Spleen (tissue), 11 donors: ENCODE results near the gene FOXD1. TPM values are rescaled to one million over a fixed set of nuclear protein-coding genes. Genes with fewer than 3 reads are reported as not detected.

Experiments used
- DNase-seq: peaks from one replicate; pipeline ENCODE4 v3.0.0-alpha.2; 2020
- H3K27ac ChIP-seq, 8 donors: fragments of 200-600 bp; sonication (generic) in 7 of 8; 1 replicate in 4 of 8; 2 replicates in 4 of 8; pipeline versions ENCODE4 v1.5.0 to v1.8.0; 2016 to 2021; ENCODE audit warnings: inconsistent platforms in 4 of 8, mild to moderate bottlenecking in 4 of 8, moderate library complexity in 1 of 8
- H3K27me3 ChIP-seq, 7 donors: fragments of 200-600 bp; sonication (generic) in 6 of 7; replicated peaks in 1 of 7; 1 replicate in 4 of 7; 2 replicates in 3 of 7; pipeline versions ENCODE4 v1.5.0 to v1.8.0; 2016 to 2021; ENCODE audit warnings: inconsistent platforms in 3 of 7, mild to moderate bottlenecking in 1 of 7
- H3K36me3 ChIP-seq, 6 donors: fragments of 200-600 bp; sonication (generic) in 5 of 6; 1 replicate in 4 of 6; 2 replicates in 2 of 6; pipeline versions ENCODE4 v1.5.0 to v1.8.0; 2016 to 2021; ENCODE audit warnings: inconsistent platforms in 2 of 6
- H3K4me1 ChIP-seq, 6 donors: fragments of 200-600 bp; sonication (generic) in 5 of 6; 1 replicate in 3 of 6; 2 replicates in 3 of 6; pipeline versions ENCODE4 v1.5.0 to v1.8.0; 2016 to 2021; ENCODE audit warnings: inconsistent platforms in 3 of 6
- H3K4me3 ChIP-seq, 8 donors: fragments of 200-600 bp; sonication (generic) in 7 of 8; 1 replicate in 4 of 8; 2 replicates in 4 of 8; pipeline versions ENCODE4 v1.5.0 to v1.8.0; 2016 to 2021; ENCODE audit warnings: inconsistent platforms in 4 of 8, mild to moderate bottlenecking in 4 of 8, moderate library complexity in 2 of 8
- H3K9me3 ChIP-seq, 8 donors: fragments of 200-600 bp; sonication (generic) in 7 of 8; 1 replicate in 4 of 8; 2 replicates in 4 of 8; pipeline versions ENCODE4 v1.5.0 to v1.8.0; 2016 to 2021; ENCODE audit warnings: inconsistent platforms in 4 of 8
- CTCF ChIP-seq, 11 experiments: fragments of 200-600 bp in 7 of 11; fragments of 450-650 bp in 4 of 11; sonication (generic) in 4 of 11; IDR thresholded peaks in 8 of 11; conservative IDR thresholded peaks in 3 of 11; 1 replicate in 7 of 11; 2 replicates in 4 of 11; pipeline versions ENCODE4 v1.4.0 to v1.8.0; 2016 to 2021; ENCODE audit warnings: antibody characterized with exemption in 11 of 11, inconsistent platforms in 4 of 11, mild to moderate bottlenecking in 1 of 11
- POLR2A ChIP-seq, 3 donors: fragments of 450-650 bp; IDR thresholded peaks; one replicate each; pipeline ENCODE4 v1.5.1; 2017; ENCODE audit warnings: antibody characterized with exemption in 3 of 3, mild to moderate bottlenecking in 1 of 3
- POLR2AphosphoS5 ChIP-seq, 3 donors: sonication (generic); formaldehyde crosslinking; IDR thresholded peaks; one replicate each; pipeline ENCODE4 v1.5.1; 2017; ENCODE audit warnings: antibody characterized with exemption in 3 of 3
- WGBS, 5 donors: extraction: QIAGEN DNeasy Blood & Tissue Kit in 3 of 5; methylation state at CpG; one replicate each; pipeline versions ENCODE4 v1.1.5 to v1.1.7; 2013 to 2018; 5-methylcytosine and 5-hydroxymethylcytosine counted together
- intact Hi-C: fragments of 100-400 bp; cut with DNase I; formaldehyde crosslinking; loops from one replicate; pipeline ENCODE4 v1.15.0; 2023; ENCODE audit warnings: low total_unique reads
- polyA plus RNA-seq, 3 donors: library from polyadenylated mRNA; stranded (reverse); fragments of 200-250 nt; gene quantifications; one replicate each; pipeline ENCODE4 v1.2.1, GENCODE V29; 2013
- total RNA-seq, 7 donors: library from RNA; depleted of rRNA in 3 of 7; stranded (reverse); fragments of >200 nt in 3 of 7; fragmentation: NEBNext Ultra II Directional in 4 of 7; extraction: Animal tissue kit (Norgen Biotek cat#: 25700) in 4 of 7; gene quantifications; one replicate each; pipeline versions ENCODE4 v1.1.0 to v1.2.1, GENCODE V29; 2016 to 2021
- donor health status: healthy with polysubstance abuse.
- donor health status: DM: no; HTN: no; CAD: no; lungs with moderate emphysema.
- donor health status: DM: no; HTN: no; CAD: no.
- donor health status: Bipolar disorder and iron deficiency.
- donor health status: healthy.
- donor health status: DM: no; HTN: no; CAD: no.
- donor health status: DM: yes; HTN: yes; CAD: no.

FOXD1 gene
- total and polyA plus RNA-seq, 10 donors: 0.09 to 1.1 (median 0.37) TPM; not detected in 1

GRCh38 chr5:73486119-73486899 is 37.7 kb upstream of the FOXD1 start:
- WGBS, 5 donors: 61 to 82% (median 69%) methylated on average over 2 to 3 of the region's 3 CpGs
- intact Hi-C loops: no loop called here

GRCh38 chr5:73485715-73486114 is 37.1 kb upstream of the FOXD1 start:
- no peak overlapping the region for H3K4me3 ChIP-seq
- peaks cover 0 to 13% (median 0%) of the 10 kb centered on the region in 7 donors for H3K27me3 ChIP-seq
- DNase-seq: no peak
- H3K4me1 ChIP-seq: no peaks in the 10 kb centered on the region
- TF ChIP-seq POLR2A (IDR thresholded peaks at IDR 0.05): no peak
- no peak for TF ChIP-seq POLR2AphosphoS5 (IDR thresholded peaks at IDR 0.05)
- no peak for TF ChIP-seq CTCF (IDR thresholded peaks at IDR 0.05 in 8 of 11, conservative IDR thresholded peaks at IDR 0.05 in 3 of 11)
- no peak overlapping the region for H3K27ac ChIP-seq
- no peaks in the 10 kb centered on the region for H3K36me3 ChIP-seq
- no peaks in the 10 kb centered on the region for H3K9me3 ChIP-seq
- 78 to 94% (median 88%) methylated on average over 3 of the region's 3 CpGs for WGBS, 5 donors
- intact Hi-C loops: no loop called here

More at GRCh38 chr5:73486119-73486899, 37.7 kb upstream of the FOXD1 start:
- Histone ChIP-seq H3K27ac (no peak overlapping the region), H3K4me3 (no peak overlapping the region), H3K9me3 (no peaks in the 10 kb centered on the region), H3K4me1 (no peaks in the 10 kb centered on the region), H3K36me3 (no peaks in the 10 kb centered on the region), H3K27me3 (peaks cover 0 to 7% (median 0%) of the 10 kb centered on the region in 7 donors)
- no peak for DNase-seq
- TF ChIP-seq POLR2A (IDR thresholded peaks at IDR 0.05) (no peak), CTCF (IDR thresholded peaks at IDR 0.05 in 8 of 11, conservative IDR thresholded peaks at IDR 0.05 in 3 of 11) (no peak), POLR2AphosphoS5 (IDR thresholded peaks at IDR 0.05) (no peak)

GRCh38 chr5:73484511-73484910 is 35.9 kb upstream of the FOXD1 start:
- no peak overlapping the region for H3K27ac ChIP-seq
- H3K4me1 ChIP-seq: no peaks in the 10 kb centered on the region
- TF ChIP-seq CTCF (IDR thresholded peaks at IDR 0.05 in 8 of 11, conservative IDR thresholded peaks at IDR 0.05 in 3 of 11) (no peak), POLR2A (IDR thresholded peaks at IDR 0.05) (no peak), POLR2AphosphoS5 (IDR thresholded peaks at IDR 0.05) (no peak)
- WGBS, 5 donors: 85 to 100% (median 92%) methylated on average over 1 of the region's 1 CpG
- no peak for DNase-seq
- H3K9me3 ChIP-seq: no peaks in the 10 kb centered on the region
- H3K4me3 ChIP-seq: no peak overlapping the region
- intact Hi-C loops: no loop called here
- H3K36me3 ChIP-seq: no peaks in the 10 kb centered on the region
- H3K27me3 ChIP-seq: peaks cover 0 to 15% (median 0%) of the 10 kb centered on the region in 7 donors

- Histone ChIP-seq H3K36me3 (no peaks in the 10 kb centered on the region), H3K9me3 (no peaks in the 10 kb centered on the region), H3K27me3 (peaks cover 0 to 15% (median 0%) of the 10 kb centered on the region in 7 donors), H3K27ac (no peak overlapping the region), H3K4me3 (no peak overlapping the region), H3K4me1 (no peaks in the 10 kb centered on the region)
- 80 to 85% (median 85%) methylated on average over 4 of the region's 4 CpGs for whole genome bisulfite sequencing, 5 donors
- TF ChIP-seq POLR2AphosphoS5 (IDR thresholded peaks at IDR 0.05): no peak
- no peak for TF ChIP-seq POLR2A (IDR thresholded peaks at IDR 0.05)
- DNase-seq: no peak
- intact Hi-C loops: no loop called here
Measured at GRCh38 chr5:73483676-73484075, 35.1 kb upstream of the FOXD1 start.
